Endothelial cell of umbilical vein (primary cell): ENCODE data around the gene ALX1. TPM values are rescaled to one million over a fixed set of nuclear protein-coding genes. Genes with fewer than 3 reads are reported as not detected.

ENCODE experiments used
- BruUV-seq: library from RNA; stranded (reverse); fragments of 400-500 nt; replicated peaks from 2 replicates; lab custom pipeline; 2021; lab: Mats Ljungman, UMichigan
- CTCF ChIA-PET: fragments of 300-600, 350-600 bp; sonication (Branson Sonifier 250); formaldehyde crosslinking; loops from one replicate; lab custom pipeline; 2021; ENCODE audit warnings: antibody characterized with exemption, inconsistent platforms; lab: Charles Lee
- POLR2A ChIA-PET: fragments of 300-600, 350-600 bp; sonication (Branson Sonifier 250); formaldehyde crosslinking; loops from one replicate; lab custom pipeline; 2021; ENCODE audit warnings: antibody characterized with exemption, inconsistent platforms; lab: Charles Lee
- DNase-seq: peaks from one replicate; pipeline ENCODE4 v3.0.0-alpha.2; 2011; ENCODE audit warnings: low read depth, low spot score
- FAIRE-seq: peaks from 2 replicates; lab custom pipeline; 2011; peaks lifted over from hg19 to GRCh38; lab: Jason Lieb, UNC
- H2AFZ ChIP-seq: 2 replicates; pipeline ENCODE4 v1.6.0; 2012; ENCODE audit warnings: low read depth, low read length, control low read depth, inconsistent platforms
- H3K27ac ChIP-seq: 2 replicates; pipeline ENCODE4 v1.5.1; 2011; ENCODE audit warnings: low read depth, mild to moderate bottlenecking, control low read depth, low read length, moderate library complexity; ENCODE audit not compliant: insufficient read depth
- H3K27me3 ChIP-seq, 2 experiments: 2 replicates each; pipeline versions ENCODE4 v1.6.0 to v1.6.1; 2011; ENCODE audit warnings: low read length in 2 of 2, mixed read lengths in 1 of 2; ENCODE audit not compliant: control insufficient read depth in 2 of 2, insufficient read depth in 2 of 2
- H3K36me3 ChIP-seq, 2 experiments: 2 replicates in 1 of 2; 3 replicates in 1 of 2; pipeline ENCODE4 v1.5.1; 2011; ENCODE audit warnings: low read length in 2 of 2, mild to moderate bottlenecking in 1 of 2, moderate library complexity in 1 of 2; ENCODE audit not compliant: control insufficient read depth in 2 of 2, insufficient read depth in 2 of 2; ENCODE audit errors: extremely low read depth in 1 of 2
- H3K4me1 ChIP-seq: 3 replicates; pipeline ENCODE4 v1.5.1; 2011; ENCODE audit warnings: mild to moderate bottlenecking, low read length; ENCODE audit not compliant: control insufficient read depth, insufficient read depth; ENCODE audit errors: extremely low read depth
- H3K4me2 ChIP-seq: 2 replicates; pipeline ENCODE4 v1.6.1; 2011; ENCODE audit warnings: low read length, control low read depth, mixed read lengths; ENCODE audit not compliant: insufficient read depth
- H3K4me3 ChIP-seq, 3 experiments: fragments of 200-600 bp in 1 of 3; sonication (generic), shearing (Covaris generic) in 1 of 3; replicated peaks in 1 of 3; 2 replicates each; pipeline ENCODE4 v1.5.1; 2011 to 2016; ENCODE audit warnings: control low read depth in 3 of 3, low read length in 3 of 3, mild to moderate bottlenecking in 2 of 3, inconsistent platforms in 1 of 3, low read depth in 1 of 3, moderate library complexity in 1 of 3; ENCODE audit not compliant: insufficient read depth in 1 of 3
- H3K79me2 ChIP-seq: 2 replicates; pipeline ENCODE4 v1.6.0; 2012; ENCODE audit warnings: low read length, inconsistent platforms; ENCODE audit not compliant: control insufficient read depth, insufficient read depth
- H3K9ac ChIP-seq: replicated peaks from 2 replicates; pipeline ENCODE3; 2011; ENCODE audit warnings: low read length, control low read depth; ENCODE audit not compliant: insufficient read depth; ENCODE audit errors: extremely low read depth
- H3K9me1 ChIP-seq: replicated peaks from 3 replicates; pipeline ENCODE4 v1.6.0; 2011; ENCODE audit warnings: mild to moderate bottlenecking, low read length; ENCODE audit not compliant: control insufficient read depth, insufficient read depth; ENCODE audit errors: extremely low read depth
- H3K9me3 ChIP-seq: replicated peaks from 2 replicates; pipeline ENCODE4 v1.5.1; 2012; ENCODE audit warnings: low read length, inconsistent platforms; ENCODE audit not compliant: control insufficient read depth, insufficient read depth
- H4K20me1 ChIP-seq: replicated peaks from 2 replicates; pipeline ENCODE3; 2011; ENCODE audit warnings: mild to moderate bottlenecking, low read length; ENCODE audit not compliant: control insufficient read depth, insufficient read depth; ENCODE audit errors: extremely low read depth
- EZH2 ChIP-seq: IDR thresholded peaks from 2 replicates; pipeline ENCODE4 v1.6.1; 2012; ENCODE audit warnings: borderline replicate concordance, low read depth, mild to moderate bottlenecking, moderate library complexity, low read length, inconsistent platforms; ENCODE audit not compliant: severe bottlenecking
- FOS ChIP-seq: IDR thresholded peaks from 2 replicates; pipeline ENCODE4 v1.6.1; 2011; ENCODE audit warnings: mild to moderate bottlenecking, low read length, moderate library complexity, borderline replicate concordance; ENCODE audit not compliant: insufficient read depth
- GATA2 ChIP-seq: IDR thresholded peaks from 2 replicates; pipeline ENCODE4 v1.7.0; 2011; ENCODE audit warnings: low read depth, mild to moderate bottlenecking, moderate library complexity, mixed read lengths, low read length; ENCODE audit not compliant: insufficient read length, insufficient read depth
- JUN ChIP-seq: IDR thresholded peaks from 2 replicates; pipeline ENCODE4 v1.6.1; 2011; ENCODE audit warnings: borderline replicate concordance, low read depth; ENCODE audit not compliant: insufficient read length, insufficient read depth
- MYC ChIP-seq: IDR thresholded peaks from one replicate; pipeline ENCODE4 v1.6.1; 2011; ENCODE audit warnings: mild to moderate bottlenecking, low read depth, low read length
- POLR2A ChIP-seq: IDR thresholded peaks from 2 replicates; pipeline ENCODE4 v1.6.1; 2012; ENCODE audit warnings: low read depth, mild to moderate bottlenecking, control low read depth, low read length
- POLR2AphosphoS5 ChIP-seq: IDR thresholded peaks from 2 replicates; pipeline ENCODE4 v1.6.1; 2012; ENCODE audit warnings: low read depth, mild to moderate bottlenecking, control low read depth, low read length, moderate library complexity; ENCODE audit not compliant: insufficient read depth
- dilution Hi-C: fragments of 300-500 bp; cut with MboI; formaldehyde crosslinking; loops from one replicate; pipeline ENCODE4 v1.15.0; 2019; ENCODE audit warnings: low sequenced_read_pairs; ENCODE audit not compliant: extremely low pct_ligation_motif_present
- intact Hi-C: fragments of 100-400 bp; cut with micrococcal nuclease; formaldehyde crosslinking; loops from one replicate; pipeline ENCODE4 v1.10.0; 2022
- polyA plus RNA-seq, 4 experiments: library from polyadenylated mRNA; depleted of rRNA in 3 of 4; stranded (reverse) in 3 of 4; unstranded in 1 of 4; fragments of >200 nt; gene quantifications; 2 replicates each; pipeline versions ENCODE4 v1.2.1 to v1.2.3, GENCODE V29; 2011 to 2012; ENCODE audit warnings: missing spikeins in 1 of 4
- total RNA-seq: library from RNA; stranded (reverse); gene quantifications from 2 replicates; pipeline ENCODE4 v1.2.3, GENCODE V29; 2021
- TF ChIP-seq, protein P1 (sequence below): IDR thresholded peaks from 2 replicates; pipeline ENCODE4 v1.6.1; 2011; ENCODE audit not compliant: insufficient read depth, insufficient read length
- TF ChIP-seq, protein P2 (sequence below), 2 donors: IDR thresholded peaks; 1 replicate in 1 of 2; 2 replicates in 1 of 2; pipeline ENCODE4 v1.5.1; 2011; ENCODE audit warnings: low read length in 2 of 2, mild to moderate bottlenecking in 2 of 2, moderate library complexity in 2 of 2, control low read depth in 1 of 2, inconsistent platforms in 1 of 2, low read depth in 1 of 2; ENCODE audit not compliant: insufficient read depth in 1 of 2; ENCODE audit errors: extremely low read depth in 1 of 2

Gene ALX1
- total and polyA plus RNA-seq, 2 donors (not counting 3 experiments of a cell fraction or from before 2014, with no cell fraction given), result 2.2 to 3.5 TPM

DNA sequence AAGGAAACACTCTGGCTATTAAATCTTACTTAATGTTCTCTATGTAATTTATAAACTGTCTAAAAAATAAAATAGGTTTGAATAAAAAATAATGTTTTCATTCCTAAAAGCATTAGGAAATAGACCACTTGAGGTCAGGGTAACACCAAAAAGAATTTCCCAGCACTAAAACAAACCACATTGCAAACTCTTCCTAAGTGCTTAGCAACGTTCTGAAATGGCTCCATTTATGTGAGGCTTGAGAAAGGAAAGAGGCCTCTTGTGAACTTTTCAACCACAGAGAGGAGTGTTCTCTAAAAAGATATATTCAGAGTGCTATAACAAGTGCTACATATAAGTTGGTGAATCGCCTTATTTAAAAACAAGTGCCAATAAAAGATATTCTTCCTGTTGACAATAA, 42.7 kb downstream of the ALX1 start:
- Histone ChIP-seq H3K4me3 (no peak overlapping the region), H3K9me1 (no peaks in the 10 kb centered on the region), H3K36me3 (no peaks in the 10 kb centered on the region), H3K4me1 (no peaks in the 10 kb centered on the region), H3K4me2 (no peak overlapping the region), H3K79me2 (no peaks in the 10 kb centered on the region), H3K27me3 (no peaks in the 10 kb centered on the region), H3K9me3 (no peaks in the 10 kb centered on the region), H3K9ac (no peak overlapping the region), H2AFZ (no peak overlapping the region), H4K20me1 (no peaks in the 10 kb centered on the region), H3K27ac (no peak overlapping the region)
- dilution Hi-C loops, result no loop called here
- intact Hi-C loops, result no loop called here
- no TSS peak for BruUV-seq
- FAIRE-seq (no peak), DNase-seq (no peak)
- CTCF ChIA-PET, result no interaction called here
- POLR2A ChIA-PET, result no interaction called here
- TF ChIP-seq POLR2A, result no peak

DNA sequence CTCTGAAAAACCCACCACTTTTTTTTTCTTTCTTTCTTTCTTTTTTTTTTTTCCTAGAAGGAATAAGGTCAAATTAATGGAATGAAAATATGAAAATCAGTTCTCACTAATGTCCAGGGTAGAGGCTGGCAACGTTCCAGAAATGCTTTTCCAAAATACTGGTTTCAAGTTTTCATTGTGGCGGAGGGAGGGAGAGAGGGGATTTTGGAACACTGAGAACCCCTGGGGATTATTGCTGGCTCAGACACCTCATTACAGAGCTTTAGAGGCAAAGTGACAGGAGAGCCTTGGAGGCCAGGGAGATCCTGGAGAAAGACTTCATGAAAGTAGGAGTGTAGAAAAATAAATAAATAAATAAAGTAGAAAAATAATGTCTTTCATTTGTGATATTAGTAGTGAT, 45.4 kb downstream of the ALX1 start:
- no peaks in the 10 kb centered on the region for H3K36me3 ChIP-seq
- CTCF ChIA-PET, result interaction anchor here (1.1 to 1.6 kb wide), 2 partner anchors 16 to 69 kb away, joined by 3 read pairs; no protein-coding TSS in a partner anchor
- intact Hi-C loops (no loop called here), dilution Hi-C loops (no loop called here)
- BruUV-seq, result no TSS peak
- H3K4me2 ChIP-seq, result no peak overlapping the region
- no peaks in the 10 kb centered on the region for H3K4me1 ChIP-seq
- H3K79me2 ChIP-seq, result no peaks in the 10 kb centered on the region
- H3K4me3 ChIP-seq, result no peak overlapping the region
- FAIRE-seq (no peak), DNase-seq (no peak)
- H3K9me3 ChIP-seq, result no peaks in the 10 kb centered on the region
- POLR2A ChIA-PET, result no interaction called here
- H4K20me1 ChIP-seq, result no peaks in the 10 kb centered on the region
- no peaks in the 10 kb centered on the region for H3K9me1 ChIP-seq
- no peaks in the 10 kb centered on the region for H3K27me3 ChIP-seq
- H3K9ac ChIP-seq, result no peak overlapping the region
- TF ChIP-seq, protein P1, sequence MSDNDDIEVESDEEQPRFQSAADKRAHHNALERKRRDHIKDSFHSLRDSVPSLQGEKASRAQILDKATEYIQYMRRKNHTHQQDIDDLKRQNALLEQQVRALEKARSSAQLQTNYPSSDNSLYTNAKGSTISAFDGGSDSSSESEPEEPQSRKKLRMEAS, result no peak
- TF ChIP-seq GATA2, result no peak
- TF ChIP-seq MYC, result no peak
- no peak for TF ChIP-seq JUN
- no peak for TF ChIP-seq EZH2
- TF ChIP-seq POLR2AphosphoS5, result no peak
- TF ChIP-seq POLR2A, result no peak
- no peak for TF ChIP-seq FOS
- TF ChIP-seq, protein P2, sequence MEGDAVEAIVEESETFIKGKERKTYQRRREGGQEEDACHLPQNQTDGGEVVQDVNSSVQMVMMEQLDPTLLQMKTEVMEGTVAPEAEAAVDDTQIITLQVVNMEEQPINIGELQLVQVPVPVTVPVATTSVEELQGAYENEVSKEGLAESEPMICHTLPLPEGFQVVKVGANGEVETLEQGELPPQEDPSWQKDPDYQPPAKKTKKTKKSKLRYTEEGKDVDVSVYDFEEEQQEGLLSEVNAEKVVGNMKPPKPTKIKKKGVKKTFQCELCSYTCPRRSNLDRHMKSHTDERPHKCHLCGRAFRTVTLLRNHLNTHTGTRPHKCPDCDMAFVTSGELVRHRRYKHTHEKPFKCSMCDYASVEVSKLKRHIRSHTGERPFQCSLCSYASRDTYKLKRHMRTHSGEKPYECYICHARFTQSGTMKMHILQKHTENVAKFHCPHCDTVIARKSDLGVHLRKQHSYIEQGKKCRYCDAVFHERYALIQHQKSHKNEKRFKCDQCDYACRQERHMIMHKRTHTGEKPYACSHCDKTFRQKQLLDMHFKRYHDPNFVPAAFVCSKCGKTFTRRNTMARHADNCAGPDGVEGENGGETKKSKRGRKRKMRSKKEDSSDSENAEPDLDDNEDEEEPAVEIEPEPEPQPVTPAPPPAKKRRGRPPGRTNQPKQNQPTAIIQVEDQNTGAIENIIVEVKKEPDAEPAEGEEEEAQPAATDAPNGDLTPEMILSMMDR (IDR thresholded peaks at IDR 0.05; ENCODE audit: extremely low read depth in 1 of 2, insufficient read depth in 1 of 2, low read depth in 1 of 2, low read length in 2 of 2), result no peak
- H3K27ac ChIP-seq, result no peak overlapping the region
- H2AFZ ChIP-seq, result no peak overlapping the region
